Astrocyte of the cerebellum (primary cell): ENCODE results near the gene NLRX1.
"Not testable (repeated sequence)": the region's sequence is repeated elsewhere in the genome, so short reads cannot be mapped to it uniquely, and the experiment has no call there.

Experiments used
- DNase-seq: peaks from one replicate; pipeline ENCODE4 v3.0.0-alpha.2; 2011; ENCODE audit warnings: low read depth
- H3K4me3 ChIP-seq: 2 replicates; pipeline ENCODE4 v1.5.1; 2011; ENCODE audit warnings: mild to moderate bottlenecking, low read depth, low read length, moderate library complexity
- CTCF ChIP-seq: IDR thresholded peaks from 2 replicates; pipeline ENCODE4 v1.5.1; 2012; ENCODE audit warnings: low read length, low read depth, moderate library complexity, mild to moderate bottlenecking; ENCODE audit errors: missing control alignments
- in situ Hi-C: cut with HindIII; loops from 2 replicates; pipeline ENCODE4 v1.10.0; 2017; ENCODE audit warnings: low sequenced_read_pairs

NLRX1 gene

DNA sequence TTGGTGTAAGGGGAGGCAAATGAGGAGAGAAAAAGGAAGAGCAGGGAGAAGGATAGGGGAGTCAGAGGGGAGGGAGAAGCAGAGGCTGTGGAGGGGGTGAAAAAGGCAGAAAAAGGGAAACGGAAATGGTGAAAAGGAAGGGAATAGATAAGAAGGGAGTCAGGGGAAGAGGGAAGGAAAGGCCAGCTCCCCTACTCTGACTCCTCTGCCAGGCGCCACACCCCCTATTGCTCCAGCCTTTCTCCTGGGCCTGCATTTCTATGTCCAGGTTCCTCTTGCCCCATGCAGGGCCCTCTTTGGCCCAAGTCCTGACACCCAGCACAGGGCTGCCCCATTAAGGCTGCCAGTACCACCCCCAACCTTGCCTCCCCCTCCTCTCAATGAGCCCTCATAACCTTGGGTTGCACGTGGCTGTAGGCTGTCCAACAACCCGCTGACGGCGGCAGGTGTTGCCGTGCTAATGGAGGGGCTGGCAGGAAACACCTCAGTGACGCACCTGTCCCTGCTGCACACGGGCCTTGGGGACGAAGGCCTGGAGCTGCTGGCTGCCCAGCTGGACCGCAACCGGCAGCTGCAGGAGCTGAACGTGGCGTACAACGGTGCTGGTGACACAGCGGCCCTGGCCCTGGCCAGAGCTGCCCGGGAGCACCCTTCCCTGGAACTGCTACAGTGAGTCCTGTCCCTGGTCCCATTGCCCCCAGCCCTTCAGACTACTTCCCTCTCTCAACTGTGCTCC lies 13.3 kb downstream of the NLRX1 start:
- DNase-seq: no peak
- no peak for TF ChIP-seq CTCF
- in situ Hi-C loops: no loop called here
- no peak overlapping the region for H3K4me3 ChIP-seq

DNA sequence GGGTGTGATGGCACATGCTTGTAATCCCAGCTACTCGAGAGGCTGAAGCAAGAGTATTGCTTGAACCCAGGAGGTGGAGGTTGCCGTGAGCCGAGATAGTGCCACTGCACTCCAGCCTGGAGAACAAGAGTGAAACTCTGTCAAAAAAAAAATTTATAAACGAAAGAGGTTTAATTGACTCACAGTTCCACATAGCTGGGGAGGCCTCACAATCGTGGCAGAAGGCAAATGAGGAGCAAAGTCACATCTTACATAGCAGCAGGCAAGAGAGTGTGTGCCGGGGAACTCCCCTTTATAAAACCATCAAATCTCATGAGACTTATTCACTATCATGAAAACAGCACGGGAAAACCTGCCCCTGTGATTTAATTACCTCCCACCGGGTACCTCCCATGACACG lies 15.9 kb downstream of the NLRX1 start:
- H3K4me3 ChIP-seq, in situ Hi-C loops, DNase-seq: not testable (repeated sequence)

GRCh38 chr11:119185981-119186634 lies 17.6 kb downstream of the NLRX1 start:
- TF ChIP-seq CTCF: no peak

DNA sequence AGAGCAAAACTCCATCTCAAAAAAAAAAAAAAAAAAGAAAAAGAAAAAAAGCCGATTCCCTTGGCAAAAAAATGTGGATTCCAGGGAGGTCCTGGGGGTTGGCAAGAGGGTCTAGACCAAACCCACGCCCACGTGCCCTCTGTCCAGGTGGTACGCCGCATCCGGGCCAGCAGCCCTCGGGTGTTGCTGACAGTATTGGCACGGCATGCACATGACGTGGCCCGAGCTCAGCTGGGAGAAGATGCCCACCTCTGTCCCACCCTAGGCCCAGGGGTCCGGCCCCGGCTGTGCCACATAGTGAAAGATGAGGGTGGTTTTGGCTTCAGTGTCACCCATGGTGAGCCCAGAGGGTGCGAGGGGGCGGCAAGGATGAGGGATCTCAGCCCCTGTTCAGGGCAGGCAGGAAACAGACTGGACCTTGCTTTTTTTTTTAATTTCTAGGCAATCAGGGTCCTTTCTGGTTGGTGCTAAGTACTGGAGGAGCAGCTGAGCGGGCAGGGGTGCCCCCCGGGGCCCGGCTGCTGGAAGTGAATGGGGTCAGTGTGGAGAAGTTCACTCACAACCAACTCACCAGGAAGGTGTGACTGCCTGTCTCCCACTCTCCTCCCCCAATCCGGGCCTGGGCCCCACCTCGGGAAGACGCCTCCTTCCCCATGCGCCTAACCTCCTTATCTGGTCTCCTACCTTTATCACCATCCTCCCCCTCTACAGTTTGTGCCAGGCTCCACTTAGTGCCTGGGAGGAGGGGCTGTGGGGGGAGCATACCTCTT lies 18.8 kb downstream of the NLRX1 start:
- H3K4me3 ChIP-seq: no peak overlapping the region
- TF ChIP-seq CTCF: no peak
- DNase-seq: no peak
- in situ Hi-C loops: no loop called here

More at GRCh38 chr11:119185981-119186634, 17.6 kb downstream of the NLRX1 start:
- no peak overlapping the region for H3K4me3 ChIP-seq
- in situ Hi-C loops: no loop called here
- DNase-seq: no peak

DNA sequence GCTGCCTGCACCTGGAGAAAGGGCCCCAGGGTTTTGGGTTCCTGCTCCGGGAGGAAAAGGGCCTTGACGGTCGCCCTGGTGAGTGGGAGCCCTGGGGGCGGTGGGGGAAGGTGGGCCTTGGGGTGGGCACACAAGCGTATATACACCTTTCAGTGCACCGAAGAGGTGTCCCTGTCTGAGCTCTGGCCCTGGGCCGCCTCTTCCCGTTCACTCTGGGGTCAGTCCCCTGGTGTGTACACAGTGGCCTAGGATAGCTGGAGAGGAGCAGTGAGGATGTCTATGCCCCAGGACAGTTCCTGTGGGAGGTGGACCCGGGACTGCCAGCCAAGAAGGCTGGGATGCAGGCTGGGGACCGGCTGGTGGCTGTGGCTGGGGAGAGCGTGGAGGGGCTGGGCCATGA lies 19.5 kb downstream of the NLRX1 start:
- no peak for DNase-seq
- in situ Hi-C loops: no loop called here
- TF ChIP-seq CTCF: no peak
- H3K4me3 ChIP-seq: no peak overlapping the region

GRCh38 chr11:119188887-119189286 lies 20.4 kb downstream of the NLRX1 start:
- H3K4me3 ChIP-seq: no peak overlapping the region
- no peak for DNase-seq
- in situ Hi-C loops: no loop called here
- TF ChIP-seq CTCF: no peak
